Measurements from ENCODE around the gene GPS2.
A peak's percentile ranks its signal among the peaks of the same experiment; 100 is the strongest.

Gene GPS2

GRCh38 chr17:7355053-7355452 is 39.9 kb upstream of the GPS2 start, which contains the start of gene TMEM95:
Gene TMEM95, plus strand, starts transcription at chr17:7355156. Its CDS starts 49 bp downstream, at chr17:7355205.
- Histone ChIP-seq H3K27ac (ENCODE audit: low read depth, low read length) (no peak within 1 kb of the TSS), H3K4me1 (ENCODE audit: control insufficient read depth, low read length) (peaks cover 23% of the 10 kb centered on the region), H3K36me3 (ENCODE audit: control insufficient read depth, low read length) (peaks cover 5% of the 10 kb centered on the region), H3K79me2 (ENCODE audit: control insufficient read depth, low read length) (no peaks in the 10 kb centered on the region), H3F3A (ENCODE audit: control insufficient read depth, insufficient read depth) (0 out of 2 replicates have a peak, but pooled peaks cover 3% of the 10 kb centered on the region), H3K4me3 (ENCODE audit: low read length) (no peak within 1 kb of the TSS), H3K4me2 (ENCODE audit: low read length) (no peak within 1 kb of the TSS), H3K9me2 (replicated peaks; ENCODE audit: control insufficient read depth, low read length) (no peaks in the 10 kb centered on the region), H3K27me3 (ENCODE audit: control insufficient read depth, low read length) (no peaks in the 10 kb centered on the region), H3K9me3 (ENCODE audit: control insufficient read depth, insufficient read depth, low read length) (no peaks in the 10 kb centered on the region), H4K20me1 (ENCODE audit: control insufficient read depth, insufficient read depth, low read depth, low read length) (no peaks in the 10 kb centered on the region)
- TF ChIP-seq CTCF (IDR thresholded peaks at IDR 0.05; ENCODE audit: low read depth, low read length, poor library complexity, severe bottlenecking), result no peak
- TF ChIP-seq EZH2phosphoT487 (IDR thresholded peaks at IDR 0.05; ENCODE audit: borderline replicate concordance, low read length), result no peak

- H4K20me1 ChIP-seq (ENCODE audit: control insufficient read depth, insufficient read depth, low read depth, low read length), result no peaks in the 10 kb centered on the region
- H3K4me1 ChIP-seq (ENCODE audit: control insufficient read depth, low read length), result peaks cover 23% of the 10 kb centered on the region
- TF ChIP-seq CTCF (IDR thresholded peaks at IDR 0.05; ENCODE audit: low read depth, low read length, poor library complexity, severe bottlenecking) (no peak), EZH2phosphoT487 (IDR thresholded peaks at IDR 0.05; ENCODE audit: borderline replicate concordance, low read length) (no peak)
- no peaks in the 10 kb centered on the region for H3K9me2 ChIP-seq (replicated peaks; ENCODE audit: control insufficient read depth, low read length)
- no peaks in the 10 kb centered on the region for H3K9me3 ChIP-seq (ENCODE audit: control insufficient read depth, insufficient read depth, low read length)
- H3K27me3 ChIP-seq (ENCODE audit: control insufficient read depth, low read length), result no peaks in the 10 kb centered on the region
- H3K27ac ChIP-seq (ENCODE audit: low read depth, low read length), result no peak overlapping the region
- peaks cover 5% of the 10 kb centered on the region for H3K36me3 ChIP-seq (ENCODE audit: control insufficient read depth, low read length)
- H3K4me2 ChIP-seq (ENCODE audit: low read length), result no peak overlapping the region
- no peak overlapping the region for H3K4me3 ChIP-seq (ENCODE audit: low read length)
- peaks cover 3% of the 10 kb centered on the region; the same call in 1 of the 2 replicates for H3F3A ChIP-seq (ENCODE audit: control insufficient read depth, insufficient read depth)
- no peaks in the 10 kb centered on the region for H3K79me2 ChIP-seq (ENCODE audit: control insufficient read depth, low read length)
These were observed 39.2 kb upstream of the GPS2 start for GRCh38 chr17:7354262-7354843.

DNA sequence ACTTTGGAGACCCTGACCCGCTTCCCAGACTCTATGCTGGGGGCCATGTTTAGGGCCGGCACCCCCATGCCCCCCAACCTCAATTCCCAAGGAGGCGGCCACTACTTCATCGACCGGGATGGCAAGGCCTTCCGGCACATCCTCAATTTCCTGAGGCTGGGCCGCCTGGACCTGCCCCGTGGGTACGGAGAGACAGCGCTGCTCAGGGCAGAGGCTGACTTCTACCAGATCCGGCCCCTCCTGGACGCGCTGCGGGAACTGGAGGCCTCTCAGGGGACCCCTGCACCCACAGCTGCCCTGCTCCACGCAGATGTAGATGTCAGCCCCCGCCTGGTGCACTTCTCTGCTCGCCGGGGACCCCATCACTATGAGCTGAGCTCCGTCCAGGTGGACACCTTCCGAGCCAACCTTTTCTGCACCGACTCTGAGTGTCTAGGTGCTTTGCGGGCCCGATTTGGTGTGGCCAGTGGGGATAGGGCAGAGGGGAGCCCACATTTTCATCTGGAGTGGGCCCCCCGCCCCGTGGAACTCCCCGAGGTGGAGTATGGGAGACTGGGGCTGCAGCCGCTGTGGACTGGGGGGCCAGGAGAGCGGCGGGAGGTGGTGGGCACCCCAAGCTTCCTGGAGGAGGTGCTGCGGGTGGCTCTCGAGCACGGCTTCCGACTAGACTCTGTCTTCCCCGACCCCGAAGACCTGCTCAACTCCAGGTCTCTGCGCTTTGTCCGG is 37.9 kb upstream of the GPS2 start:
- H3K9me2 ChIP-seq (replicated peaks; ENCODE audit: control insufficient read depth, low read length), result no peaks in the 10 kb centered on the region
- H3K27me3 ChIP-seq (ENCODE audit: control insufficient read depth, low read length), result no peaks in the 10 kb centered on the region
- H3K4me2 ChIP-seq (ENCODE audit: low read length), result peak overlapping the region; percentile 80
- TF ChIP-seq CTCF (IDR thresholded peaks at IDR 0.05; ENCODE audit: low read depth, low read length, poor library complexity, severe bottlenecking) (no peak), EZH2phosphoT487 (IDR thresholded peaks at IDR 0.05; ENCODE audit: borderline replicate concordance, low read length) (no peak)
- no peaks in the 10 kb centered on the region for H3K79me2 ChIP-seq (ENCODE audit: control insufficient read depth, low read length)
- peaks cover 3% of the 10 kb centered on the region; the same call in 1 of the 2 replicates for H3F3A ChIP-seq (ENCODE audit: control insufficient read depth, insufficient read depth)
- H4K20me1 ChIP-seq (ENCODE audit: control insufficient read depth, insufficient read depth, low read depth, low read length), result no peaks in the 10 kb centered on the region
- H3K27ac ChIP-seq (ENCODE audit: low read depth, low read length), result no peak overlapping the region
- H3K9me3 ChIP-seq (ENCODE audit: control insufficient read depth, insufficient read depth, low read length), result no peaks in the 10 kb centered on the region
- H3K4me1 ChIP-seq (ENCODE audit: control insufficient read depth, low read length), result peaks cover 23% of the 10 kb centered on the region
- H3K36me3 ChIP-seq (ENCODE audit: control insufficient read depth, low read length), result peaks cover 13% of the 10 kb centered on the region
- H3K4me3 ChIP-seq (ENCODE audit: low read length), result peak overlapping the region; percentile 76; the same call in 1 of the 2 replicates
